Neural cell (in vitro differentiated cells): ENCODE data around the gene OR4S2.

Experiments
- CTCF ChIP-seq: fragments of 450-650 bp; IDR thresholded peaks from 2 replicates; pipeline ENCODE4 v1.5.1; 2014; ENCODE audit warnings: antibody characterized with exemption, mild to moderate bottlenecking, moderate library complexity; ENCODE audit not compliant: poor library complexity, severe bottlenecking
- EP300 ChIP-seq: fragments of 450-650 bp; conservative IDR thresholded peaks from 2 replicates; pipeline ENCODE4 v1.6.1; 2014; ENCODE audit warnings: antibody characterized with exemption, mild to moderate bottlenecking, moderate library complexity; ENCODE audit not compliant: poor library complexity, severe bottlenecking
- EZH2 ChIP-seq: fragments of 200-600, 300-800 bp; shearing (Covaris generic), sonication (generic); IDR thresholded peaks from 2 replicates; pipeline ENCODE4 v1.6.1; 2014; ENCODE audit warnings: antibody characterized with exemption, low read length, borderline replicate concordance, mild to moderate bottlenecking; ENCODE audit not compliant: insufficient read depth, poor library complexity, severe bottlenecking
- SMC3 ChIP-seq: fragments of 450-650 bp; conservative IDR thresholded peaks from 2 replicates; pipeline ENCODE4 v1.6.1; 2014; ENCODE audit warnings: antibody characterized with exemption, mild to moderate bottlenecking, moderate library complexity; ENCODE audit not compliant: poor library complexity

GRCh38 chr11:55648027-55648426 is at the start of gene OR4S2:
- TF ChIP-seq CTCF (no peak), EP300 (no peak), EZH2 (no peak), SMC3 (no peak)
